ACHN (cell line): Measurements from ENCODE around the gene RCOR2.
"Not testable (repeated sequence)": the region's sequence is repeated elsewhere in the genome, so short reads cannot be mapped to it uniquely, and the experiment has no call there.

Experiments used
- DNase-seq: peaks from one replicate; pipeline ENCODE4 v3.0.0-alpha.2; 2015
- in situ Hi-C: cut with HindIII; loops from 2 replicates; pipeline ENCODE4 v1.10.0; 2017; ENCODE audit warnings: low sequenced_read_pairs, low pct_ligation_motif_present, low pct_unique_long_range_greater_than_20kb

RCOR2 gene

GRCh38 chr11:63869171-63869591, 47.8 kb downstream of the RCOR2 start:
- in situ Hi-C loops, result no loop called here
- DNase-seq, result no peak

GRCh38 chr11:63868399-63869064, 48.4 kb downstream of the RCOR2 start:
- DNase-seq, result no peak

GRCh38 chr11:63867511-63867910, 49.5 kb downstream of the RCOR2 start:
- no peak for DNase-seq
- in situ Hi-C loops, result no loop called here

More at GRCh38 chr11:63868399-63869064, 48.4 kb downstream of the RCOR2 start:
- in situ Hi-C loops, result no loop called here

- in situ Hi-C loops, result no loop called here
- no peak for DNase-seq
These were observed 50.8 kb downstream of the RCOR2 start for GRCh38 chr11:63866211-63866610.

- in situ Hi-C loops, DNase-seq: not testable (repeated sequence)
These were observed 53.3 kb downstream of the RCOR2 start for GRCh38 chr11:63863620-63864019.

GRCh38 chr11:63862923-63863322, 54.0 kb downstream of the RCOR2 start:
- no peak for DNase-seq
- in situ Hi-C loops, result no loop called here
